K562 (cell line): ENCODE results near the gene ADAM8. TPM values are rescaled to one million over a fixed set of nuclear protein-coding genes. Genes with fewer than 3 reads are reported as not detected.

Source experiments
- EHMT2 ChIP-seq: fragments of 450-650 bp; IDR thresholded peaks from 2 replicates; pipeline ENCODE4 v1.6.1; 2018; ENCODE audit warnings: antibody characterized with exemption
- FOSL1 ChIP-seq: fragments of 200-800 bp; sonication (Bioruptor generic); conservative IDR thresholded peaks from 2 replicates; pipeline ENCODE4 v1.6.1; 2016; ENCODE audit warnings: missing genetic modification characterization, missing compliant biosample characterization
- FOXK1 ChIP-seq: sonication (generic); formaldehyde crosslinking; IDR thresholded peaks from 2 replicates; pipeline ENCODE4 v1.8.0; 2022; ENCODE audit warnings: missing genetic modification reagents, mild to moderate bottlenecking, borderline replicate concordance
- FOXP4 ChIP-seq: sonication (generic); formaldehyde crosslinking; IDR thresholded peaks from 2 replicates; pipeline ENCODE4 v1.8.0; 2022; ENCODE audit warnings: mild to moderate bottlenecking, missing genetic modification reagents, borderline replicate concordance
- JUN ChIP-seq, 2 experiments: sonication (generic) in 1 of 2; formaldehyde crosslinking in 1 of 2; IDR thresholded peaks; 2 replicates each; pipeline versions ENCODE4 v1.6.1 to v1.8.0; 2012 to 2022; ENCODE audit warnings: borderline replicate concordance in 2 of 2, mild to moderate bottlenecking in 2 of 2, improper control_type of control experiment in 1 of 2, low read depth in 1 of 2, low read length in 1 of 2, missing genetic modification reagents in 1 of 2
- MAX ChIP-seq: sonication (generic); formaldehyde crosslinking; IDR thresholded peaks from 2 replicates; pipeline ENCODE4 v1.9.0; 2022; ENCODE audit warnings: mild to moderate bottlenecking, missing genetic modification reagents
- MTA3 ChIP-seq: fragments of 450-650 bp; formaldehyde crosslinking; IDR thresholded peaks from 2 replicates; pipeline ENCODE4 v1.6.1; 2017; ENCODE audit warnings: mild to moderate bottlenecking, borderline replicate concordance
- POLR2A ChIP-seq: fragments of 450-650 bp; conservative IDR thresholded peaks from 2 replicates; pipeline ENCODE4 v1.6.1; 2016
- PRPF4 ChIP-seq: fragments of 200-400 bp; formaldehyde crosslinking; IDR thresholded peaks from one replicate; pipeline ENCODE4 v1.6.1; 2017; ENCODE audit warnings: low read length, low read depth, mild to moderate bottlenecking; ENCODE audit not compliant: insufficient read depth, poor library complexity, severe bottlenecking
- RBM15 ChIP-seq: fragments of 200-400 bp; formaldehyde crosslinking; IDR thresholded peaks from 2 replicates; pipeline ENCODE4 v1.6.1; 2018; ENCODE audit warnings: mild to moderate bottlenecking, low read length, moderate library complexity; ENCODE audit not compliant: insufficient read depth
- SAP30 ChIP-seq: fragments of 200-600 bp; sonication (generic); IDR thresholded peaks from 2 replicates; pipeline ENCODE4 v1.6.1; 2012; ENCODE audit warnings: borderline replicate concordance, low read depth, mild to moderate bottlenecking, moderate library complexity, low read length, control low read depth, inconsistent platforms; ENCODE audit not compliant: insufficient read depth, poor library complexity, severe bottlenecking
- SMARCA5 ChIP-seq: fragments of 450-650 bp; IDR thresholded peaks from 2 replicates; pipeline ENCODE4 v1.6.1; 2016
- VEZF1 ChIP-seq: fragments of 200-800 bp; sonication (Bioruptor generic); IDR thresholded peaks from 2 replicates; pipeline ENCODE4 v1.6.1; 2017; ENCODE audit warnings: missing genetic modification characterization, missing compliant biosample characterization
- ZFP36 ChIP-seq: fragments of 150-350 bp; IDR thresholded peaks from 2 replicates; pipeline ENCODE4 v1.6.1; 2018; ENCODE audit warnings: low read length, low read depth; ENCODE audit not compliant: partially characterized antibody
- ZNF3 ChIP-seq: fragments of 250-450 bp; sonication (Bioruptor Pico); IDR thresholded peaks from 2 replicates; pipeline ENCODE4 v1.5.0; 2021; ENCODE audit warnings: mild to moderate bottlenecking, moderate library complexity
- ZNF449 ChIP-seq: fragments of 250-450 bp; sonication (Bioruptor Pico); IDR thresholded peaks from 2 replicates; pipeline ENCODE4 v1.8.0; 2022; ENCODE audit warnings: moderate library complexity, mild to moderate bottlenecking, inconsistent platforms
- ZNF592 ChIP-seq: fragments of 450-650 bp; IDR thresholded peaks from 2 replicates; pipeline ENCODE4 v1.6.1; 2017; ENCODE audit warnings: antibody characterized with exemption, mild to moderate bottlenecking
- ZNF780A ChIP-seq: fragments of 250-450 bp; sonication (Bioruptor Pico); IDR thresholded peaks from 2 replicates; pipeline ENCODE4 v1.5.0; 2021; ENCODE audit warnings: mild to moderate bottlenecking
- polyA plus RNA-seq, 8 experiments: library from polyadenylated mRNA; depleted of rRNA in 4 of 8; stranded (reverse) in 5 of 8; unstranded in 3 of 8; fragments of >200 nt; fragmentation: Nextera tagmentation in 2 of 8; fragmentation: Illumina TruSeq in 1 of 8; extraction: Ambion mirVana in 2 of 8; extraction: Trizol in 1 of 8; gene quantifications; 2 replicates each; pipeline versions ENCODE4 v1.2.1 to v1.2.3, GENCODE V29; 2011 to 2014; ENCODE audit warnings: inconsistent platforms in 1 of 8, missing spikeins in 1 of 8
- total RNA-seq, 7 experiments: library from RNA; depleted of rRNA in 6 of 7; stranded (reverse); fragments of >200 nt in 6 of 7; fragmentation: Illumina TruSeq in 2 of 7; extraction: Trizol in 2 of 7; gene quantifications; 2 replicates each; pipeline versions ENCODE4 v1.2.1 to v1.2.3, GENCODE V29; 2011 to 2021; ENCODE audit warnings: low replicate concordance in 1 of 7

Gene ADAM8
- total and polyA plus RNA-seq, 9 of the 15 experiments (the other 6 are each of a cell fraction or from before 2014, with no cell fraction given): 0.07 to 7.0 (median 1.1) TPM

GRCh38 chr10:133247681-133248333 lies 28.9 kb downstream of the ADAM8 start (continued):
- TF ChIP-seq ZNF449: no peak
- TF ChIP-seq SAP30: no peak
- no peak for TF ChIP-seq FOXK1 (CRISPR knock-in tag)
- no peak for TF ChIP-seq PRPF4
- TF ChIP-seq SMARCA5: no peak
- no peak for TF ChIP-seq MTA3
- TF ChIP-seq ZNF3 (CRISPR knock-in tag): no peak
- no peak for TF ChIP-seq FOXP4 (CRISPR knock-in tag)
- peak; percentile 65; the same call in 1 of the 2 replicates for TF ChIP-seq ZNF592
- TF ChIP-seq JUN (IDR thresholded peaks at IDR 0.05; ENCODE audit: borderline replicate concordance, low read depth, low read length): no peak
- TF ChIP-seq JUN (CRISPR knock-in tag; IDR thresholded peaks at IDR 0.05; ENCODE audit: borderline replicate concordance): no peak
- TF ChIP-seq POLR2A: no peak
- no peak for TF ChIP-seq EHMT2
- peak; percentile 50 for TF ChIP-seq MAX (CRISPR knock-in tag)
- no peak for TF ChIP-seq FOSL1 (tag)
- TF ChIP-seq ZNF780A (CRISPR knock-in tag): no peak
- peak; percentile 70 for TF ChIP-seq VEZF1
- no peak for TF ChIP-seq RBM15
- no peak for TF ChIP-seq ZFP36
